NB4 (cell line): ENCODE data around the gene DENND1B.
"Not testable (repeated sequence)": the region's sequence is repeated elsewhere in the genome, so short reads cannot be mapped to it uniquely, and the experiment has no call there.

Experiments used
- CTCF ChIP-seq: IDR thresholded peaks from one replicate; pipeline ENCODE4 v1.5.1; 2012; ENCODE audit warnings: low read depth, low read length
- MYC ChIP-seq: IDR thresholded peaks from 2 replicates; pipeline ENCODE4 v1.6.1; 2011; ENCODE audit warnings: low read depth, low read length
- POLR2A ChIP-seq: IDR thresholded peaks from 2 replicates; pipeline ENCODE4 v1.6.1; 2011; ENCODE audit warnings: mild to moderate bottlenecking; ENCODE audit not compliant: insufficient read length; ENCODE audit errors: extremely low read depth
- TF ChIP-seq, protein P1 (sequence below): IDR thresholded peaks from 2 replicates; pipeline ENCODE4 v1.6.1; 2011; ENCODE audit warnings: low read depth, low read length

DNA sequence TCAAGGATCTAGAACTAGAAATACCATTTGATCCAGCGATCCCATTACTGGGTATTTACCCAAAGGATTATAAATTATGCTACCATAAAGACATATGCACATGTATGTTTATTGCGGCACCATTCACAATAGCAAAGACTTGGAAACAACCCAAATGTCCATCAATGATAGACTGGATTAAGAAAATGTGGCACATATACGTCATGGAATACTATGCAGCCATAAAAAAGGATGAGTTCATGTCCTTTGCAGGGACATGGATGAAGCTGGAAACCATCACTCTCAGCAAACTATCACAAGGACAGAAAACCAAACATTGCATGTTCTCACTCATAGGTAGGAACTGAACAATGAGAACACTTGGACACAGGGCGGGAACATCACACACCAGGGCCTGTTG, 199.7 kb downstream of the DENND1B start:
- TF ChIP-seq CTCF, POLR2A, MYC: not testable (repeated sequence)
- TF ChIP-seq, protein P1, sequence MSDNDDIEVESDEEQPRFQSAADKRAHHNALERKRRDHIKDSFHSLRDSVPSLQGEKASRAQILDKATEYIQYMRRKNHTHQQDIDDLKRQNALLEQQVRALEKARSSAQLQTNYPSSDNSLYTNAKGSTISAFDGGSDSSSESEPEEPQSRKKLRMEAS, result not testable (repeated sequence)
